Measurements from ENCODE around the gene WWOX. TPM values are rescaled to one million over a fixed set of nuclear protein-coding genes. Genes with fewer than 3 reads are reported as not detected.

The WWOX gene
- total RNA-seq, 1 donor from 2014 or later = 28.2 TPM

- no peak overlapping the region for H3K4me3 Mint-ChIP-seq
- no peak overlapping the region for H3K27ac Mint-ChIP-seq
- H3K27me3 Mint-ChIP-seq = no peaks in the 10 kb centered on the region
- H3K4me1 Mint-ChIP-seq (ENCODE audit: unreplicated experiment) = no peaks in the 10 kb centered on the region
- no peaks in the 10 kb centered on the region for H3K9me3 Mint-ChIP-seq
- H3K36me3 Mint-ChIP-seq = no peaks in the 10 kb centered on the region
- no peak for DNase-seq (ENCODE audit: extremely low spot score, unreplicated experiment)
- no peak for TF ChIP-seq CTCF (conservative IDR thresholded peaks at IDR 0.05)
Observed at GRCh38 chr16:78352184-78352583, 252.7 kb downstream of the WWOX start.

- Mint-ChIP-seq H3K36me3 (no peaks in the 10 kb centered on the region), H3K27me3 (no peaks in the 10 kb centered on the region), H3K4me1 (ENCODE audit: unreplicated experiment) (no peaks in the 10 kb centered on the region), H3K27ac (no peak overlapping the region), H3K4me3 (no peak overlapping the region), H3K9me3 (no peaks in the 10 kb centered on the region)
- no peak for DNase-seq (ENCODE audit: extremely low spot score, unreplicated experiment)
- no peak for TF ChIP-seq CTCF (conservative IDR thresholded peaks at IDR 0.05)
Observed at GRCh38 chr16:78353640-78354275, 254.3 kb downstream of the WWOX start.

- no peak overlapping the region for H3K27ac Mint-ChIP-seq
- peaks cover 6% of the 10 kb centered on the region for H3K27me3 Mint-ChIP-seq
- peaks cover 18% of the 10 kb centered on the region for H3K4me1 Mint-ChIP-seq (ENCODE audit: unreplicated experiment)
- H3K36me3 Mint-ChIP-seq = no peaks in the 10 kb centered on the region
- DNase-seq (ENCODE audit: extremely low spot score, unreplicated experiment) = no peak
- no peak overlapping the region for H3K4me3 Mint-ChIP-seq
- H3K9me3 Mint-ChIP-seq = no peaks in the 10 kb centered on the region
- TF ChIP-seq CTCF (conservative IDR thresholded peaks at IDR 0.05) = no peak
Observed at GRCh38 chr16:78362524-78363135, 263.2 kb downstream of the WWOX start.

GRCh38 chr16:78363843-78364555 lies 264.5 kb downstream of the WWOX start:
- peaks cover under 1% of the 10 kb centered on the region for H3K36me3 Mint-ChIP-seq
- H3K4me1 Mint-ChIP-seq (ENCODE audit: unreplicated experiment) = peaks cover 18% of the 10 kb centered on the region
- no peak for TF ChIP-seq CTCF (conservative IDR thresholded peaks at IDR 0.05)
- no peak overlapping the region for H3K27ac Mint-ChIP-seq
- H3K4me3 Mint-ChIP-seq = no peak overlapping the region
- H3K27me3 Mint-ChIP-seq = peaks cover 6% of the 10 kb centered on the region
- no peaks in the 10 kb centered on the region for H3K9me3 Mint-ChIP-seq
- DNase-seq (ENCODE audit: extremely low spot score, unreplicated experiment) = no peak

- Mint-ChIP-seq H3K9me3 (no peaks in the 10 kb centered on the region), H3K36me3 (peaks cover 3% of the 10 kb centered on the region), H3K27me3 (peaks cover 6% of the 10 kb centered on the region), H3K4me3 (no peak overlapping the region), H3K4me1 (ENCODE audit: unreplicated experiment) (peaks cover 18% of the 10 kb centered on the region), H3K27ac (no peak overlapping the region)
- TF ChIP-seq CTCF (conservative IDR thresholded peaks at IDR 0.05) = no peak
- DNase-seq (ENCODE audit: extremely low spot score, unreplicated experiment) = no peak
Observed at GRCh38 chr16:78364556-78364880, 265.1 kb downstream of the WWOX start.
